Cardiac muscle cell (in vitro differentiated cells and primary cell): Measurements from ENCODE around the gene FAM217A. TPM values are rescaled to one million over a fixed set of nuclear protein-coding genes. Genes with fewer than 3 reads are reported as not detected.

ENCODE experiments used
- DNase-seq, 2 donors: peaks; one replicate each; pipeline versions ENCODE4 v3.0.0 to v3.0.0-alpha.2; 2010 to 2017; ENCODE audit warnings: low read depth in 1 of 2, low spot score in 1 of 2
- H3K27ac ChIP-seq: fragments of 200-600 bp; sonication (generic); 2 replicates; pipeline ENCODE4 v1.5.1; 2016
- H3K27me3 ChIP-seq: fragments of 200-600 bp; sonication (generic); 2 replicates; pipeline ENCODE4 v1.6.0; 2016; ENCODE audit warnings: control low read depth
- H3K36me3 ChIP-seq: fragments of 200-600 bp; sonication (generic); 2 replicates; pipeline ENCODE4 v1.5.1; 2016; ENCODE audit warnings: control low read depth
- H3K4me1 ChIP-seq: fragments of 200-600 bp; sonication (generic); 2 replicates; pipeline ENCODE4 v1.8.1; 2017; ENCODE audit warnings: low read depth, mild to moderate bottlenecking, mixed run types
- H3K4me3 ChIP-seq: fragments of 200-600 bp; sonication (generic); 2 replicates; pipeline ENCODE4 v1.5.1; 2016; ENCODE audit warnings: mild to moderate bottlenecking
- H3K9me3 ChIP-seq: fragments of 200-600 bp; sonication (generic); 2 replicates; pipeline ENCODE4 v1.5.1; 2017; ENCODE audit warnings: low read depth, mild to moderate bottlenecking, control low read depth
- polyA plus RNA-seq: library from polyadenylated mRNA; unstranded; fragments of >200 nt; fragmentation: Nextera tagmentation; extraction: Ambion mirVana; gene quantifications from 2 replicates; pipeline ENCODE4 v1.2.1, GENCODE V29; 2016
- total RNA-seq: library from RNA; depleted of rRNA; stranded (reverse); fragments of >200 nt; gene quantifications from 2 replicates; pipeline ENCODE4 v1.2.3, GENCODE V29; 2016
- TF ChIP-seq, protein P1 (sequence below): IDR thresholded peaks from 2 replicates; pipeline ENCODE4 v1.5.1; 2012; ENCODE audit warnings: low read depth, mild to moderate bottlenecking, low read length

The FAM217A gene
- total and polyA plus RNA-seq, 2 experiments from 2014 or later, result not detected

DNA sequence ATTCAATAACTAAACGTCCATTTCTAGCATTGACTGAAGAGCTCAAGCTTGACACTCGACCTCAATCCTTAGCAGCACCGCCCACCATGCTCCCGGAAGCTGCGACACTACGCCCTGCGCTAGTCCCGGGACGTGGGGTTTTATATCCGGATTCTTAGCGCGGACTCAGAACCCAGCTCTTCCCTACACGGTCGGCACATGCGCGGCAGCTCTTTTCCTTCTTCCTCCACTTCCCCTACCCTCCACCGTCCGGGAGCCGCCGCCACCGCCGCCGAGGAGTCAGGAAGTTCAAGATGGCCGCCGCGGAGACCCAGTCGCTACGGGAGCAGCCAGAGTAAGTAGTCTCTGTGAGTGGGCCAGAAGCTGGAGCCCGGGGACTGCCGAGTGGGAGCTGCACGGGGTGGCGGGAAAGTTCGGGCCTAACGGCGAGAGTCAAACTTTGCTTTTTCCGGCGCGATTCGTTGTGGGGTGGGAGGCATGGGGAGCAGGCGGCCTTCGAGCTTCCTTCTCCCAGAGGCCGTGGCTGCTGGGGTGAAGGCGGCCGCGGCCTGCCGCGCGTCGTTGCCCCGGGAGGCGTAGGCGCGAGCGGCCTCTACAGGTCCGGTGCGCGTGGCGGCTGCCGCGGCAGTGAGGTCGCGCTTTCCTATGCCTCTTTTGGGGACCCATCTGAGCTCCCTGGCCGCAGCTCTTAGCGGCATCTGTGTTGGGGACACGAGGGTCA, 57.6 kb downstream of the FAM217A start:
- H3K36me3 ChIP-seq, result no peaks in the 10 kb centered on the region
- peak overlapping the region; percentile 77 for H3K4me3 ChIP-seq

DNA sequence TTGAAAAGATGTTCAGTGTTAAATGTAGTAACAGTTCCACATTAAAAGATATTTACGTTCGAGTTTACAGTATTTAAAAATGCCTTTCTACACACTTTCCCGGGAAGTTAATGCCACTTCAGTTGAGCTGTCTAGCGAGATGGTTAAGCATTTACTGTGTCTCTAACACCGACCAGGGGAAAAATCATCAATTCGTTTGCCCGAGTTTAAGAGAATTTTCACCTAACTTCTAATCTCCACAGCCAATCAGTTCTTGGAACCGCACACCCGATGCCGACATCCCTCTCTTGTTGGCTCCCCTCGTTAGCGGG, 58.2 kb downstream of the FAM217A start:
- peaks cover 17% of the 10 kb centered on the region for H3K4me1 ChIP-seq
- H3K27me3 ChIP-seq, result no peaks in the 10 kb centered on the region
- H3K27ac ChIP-seq, result peak overlapping the region; percentile 100
- H3K4me3 ChIP-seq, result peak overlapping the region; percentile 77
- TF ChIP-seq, protein P1, sequence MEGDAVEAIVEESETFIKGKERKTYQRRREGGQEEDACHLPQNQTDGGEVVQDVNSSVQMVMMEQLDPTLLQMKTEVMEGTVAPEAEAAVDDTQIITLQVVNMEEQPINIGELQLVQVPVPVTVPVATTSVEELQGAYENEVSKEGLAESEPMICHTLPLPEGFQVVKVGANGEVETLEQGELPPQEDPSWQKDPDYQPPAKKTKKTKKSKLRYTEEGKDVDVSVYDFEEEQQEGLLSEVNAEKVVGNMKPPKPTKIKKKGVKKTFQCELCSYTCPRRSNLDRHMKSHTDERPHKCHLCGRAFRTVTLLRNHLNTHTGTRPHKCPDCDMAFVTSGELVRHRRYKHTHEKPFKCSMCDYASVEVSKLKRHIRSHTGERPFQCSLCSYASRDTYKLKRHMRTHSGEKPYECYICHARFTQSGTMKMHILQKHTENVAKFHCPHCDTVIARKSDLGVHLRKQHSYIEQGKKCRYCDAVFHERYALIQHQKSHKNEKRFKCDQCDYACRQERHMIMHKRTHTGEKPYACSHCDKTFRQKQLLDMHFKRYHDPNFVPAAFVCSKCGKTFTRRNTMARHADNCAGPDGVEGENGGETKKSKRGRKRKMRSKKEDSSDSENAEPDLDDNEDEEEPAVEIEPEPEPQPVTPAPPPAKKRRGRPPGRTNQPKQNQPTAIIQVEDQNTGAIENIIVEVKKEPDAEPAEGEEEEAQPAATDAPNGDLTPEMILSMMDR, result no peak
- no peaks in the 10 kb centered on the region for H3K36me3 ChIP-seq
- H3K9me3 ChIP-seq, result no peaks in the 10 kb centered on the region
- no peak for DNase-seq

More for the DNA sequence above, 57.6 kb downstream of the FAM217A start:
- TF ChIP-seq, protein P1, result peak; percentile 43
- peak; percentile 98 for DNase-seq
- Histone ChIP-seq H3K27ac (peak overlapping the region; percentile 100), H3K9me3 (no peaks in the 10 kb centered on the region), H3K4me1 (peaks cover 17% of the 10 kb centered on the region), H3K27me3 (no peaks in the 10 kb centered on the region)

DNA sequence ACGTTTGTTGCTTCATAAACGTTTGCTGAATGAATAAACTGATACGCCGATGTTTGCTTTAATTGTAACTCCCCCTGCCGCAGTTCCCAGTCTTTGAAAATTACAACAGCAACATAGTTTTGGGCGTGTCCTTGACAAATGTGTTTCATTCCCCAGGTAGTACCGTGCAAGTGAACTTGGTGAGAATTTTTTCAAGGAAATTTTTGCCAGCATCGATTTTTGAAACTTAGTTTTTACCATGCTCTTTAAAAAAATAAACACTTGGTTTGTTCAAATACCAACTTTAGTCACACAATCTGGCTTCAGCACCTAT, 60.1 kb downstream of the FAM217A start:
- peaks cover 17% of the 10 kb centered on the region for H3K4me1 ChIP-seq
- H3K4me3 ChIP-seq, result peak overlapping the region; percentile 64
- H3K27me3 ChIP-seq, result no peaks in the 10 kb centered on the region
- TF ChIP-seq, protein P1, result no peak
- H3K27ac ChIP-seq, result peak overlapping the region; percentile 98
- no peak for DNase-seq
- no peaks in the 10 kb centered on the region for H3K9me3 ChIP-seq
- no peaks in the 10 kb centered on the region for H3K36me3 ChIP-seq

Other genes with a start within 250 kb of the FAM217A start
- 1.8 and 2.2 TPM in 2 replicates for gene FAM50B, start 229.8 kb downstream of the FAM217A start, total RNA-seq
- gene FAM50B, start 229.8 kb downstream of the FAM217A start, polyA plus RNA-seq, result 2.1 and 2.6 TPM in 2 replicates
- 88.6 and 99.6 TPM in 2 replicates for gene ECI2, start 56.4 kb upstream of the FAM217A start, total RNA-seq
- 173 and 240 TPM in 2 replicates for gene ECI2, start 56.4 kb upstream of the FAM217A start, polyA plus RNA-seq